Measurements from ENCODE around the gene ABHD12. TPM values are rescaled to one million over a fixed set of nuclear protein-coding genes. Genes with fewer than 3 reads are reported as not detected.

Gene ABHD12
- total RNA-seq, 2 experiments from 2014 or later, result 13.0 to 14.7 TPM

- intact Hi-C loops (cut with micrococcal nuclease), result no loop called here
- Mint-ChIP-seq H3K4me1 (ENCODE audit: low read depth) (no peaks in the 10 kb centered on the region), H3K27ac (no peak overlapping the region), H3K9me3 (no peaks in the 10 kb centered on the region), H3K36me3 (ENCODE audit: low read depth) (peaks cover 10% of the 10 kb centered on the region), H3K27me3 (ENCODE audit: low read depth) (no peaks in the 10 kb centered on the region), H3K4me3 (no peak overlapping the region)
- CTCF ChIA-PET, result no interaction called here
- DNase-seq, result no peak
Observed at GRCh38 chr20:25364180-25364788, 26.4 kb downstream of the ABHD12 start.

- H3K4me1 Mint-ChIP-seq (ENCODE audit: low read depth), result peaks cover 8% of the 10 kb centered on the region
- CTCF ChIA-PET, result no interaction called here
- H3K9me3 Mint-ChIP-seq, result no peaks in the 10 kb centered on the region
- no peaks in the 10 kb centered on the region for H3K27me3 Mint-ChIP-seq (ENCODE audit: low read depth)
- DNase-seq, result no peak
- intact Hi-C loops (cut with micrococcal nuclease), result no loop called here
- H3K4me3 Mint-ChIP-seq, result no peak overlapping the region
- H3K27ac Mint-ChIP-seq, result no peak overlapping the region
- peaks cover 3% of the 10 kb centered on the region for H3K36me3 Mint-ChIP-seq (ENCODE audit: low read depth)
Observed at GRCh38 chr20:25361287-25361683, 29.4 kb downstream of the ABHD12 start.

- Mint-ChIP-seq H3K4me1 (ENCODE audit: low read depth) (peaks cover 11% of the 10 kb centered on the region), H3K9me3 (no peaks in the 10 kb centered on the region), H3K27ac (no peak overlapping the region), H3K27me3 (ENCODE audit: low read depth) (no peaks in the 10 kb centered on the region), H3K36me3 (ENCODE audit: low read depth) (peaks cover 3% of the 10 kb centered on the region), H3K4me3 (no peak overlapping the region)
- intact Hi-C loops (cut with micrococcal nuclease), result no loop called here
- no peak for DNase-seq
- CTCF ChIA-PET, result no interaction called here
Observed at GRCh38 chr20:25360631-25361286, 29.9 kb downstream of the ABHD12 start.

GRCh38 chr20:25356271-25356933, 34.2 kb downstream of the ABHD12 start:
- peaks cover 25% of the 10 kb centered on the region for H3K4me1 Mint-ChIP-seq (ENCODE audit: low read depth)
- no peak for DNase-seq
- H3K27ac Mint-ChIP-seq, result no peak overlapping the region
- no peaks in the 10 kb centered on the region for H3K27me3 Mint-ChIP-seq (ENCODE audit: low read depth)
- no peaks in the 10 kb centered on the region for H3K9me3 Mint-ChIP-seq
- no peak overlapping the region for H3K4me3 Mint-ChIP-seq
- CTCF ChIA-PET, result interaction anchor here (1.1 kb wide), 1 partner anchor 15 kb away, joined by 3 read pairs; no protein-coding TSS in a partner anchor
- intact Hi-C loops (cut with micrococcal nuclease), result no loop called here
- H3K36me3 Mint-ChIP-seq (ENCODE audit: low read depth), result no peaks in the 10 kb centered on the region

- Mint-ChIP-seq H3K4me3 (no peak overlapping the region), H3K27me3 (ENCODE audit: low read depth) (no peaks in the 10 kb centered on the region), H3K36me3 (ENCODE audit: low read depth) (no peaks in the 10 kb centered on the region), H3K9me3 (no peaks in the 10 kb centered on the region), H3K4me1 (ENCODE audit: low read depth) (peaks cover 25% of the 10 kb centered on the region), H3K27ac (no peak overlapping the region)
- no peak for DNase-seq
- CTCF ChIA-PET, result interaction anchor here (1.1 kb wide), 1 partner anchor 15 kb away, joined by 3 read pairs; no protein-coding TSS in a partner anchor
- intact Hi-C loops (cut with micrococcal nuclease), result no loop called here
Observed at GRCh38 chr20:25355866-25356265, 34.8 kb downstream of the ABHD12 start.

- no peaks in the 10 kb centered on the region for H3K27me3 Mint-ChIP-seq (ENCODE audit: low read depth)
- no peaks in the 10 kb centered on the region for H3K9me3 Mint-ChIP-seq
- H3K36me3 Mint-ChIP-seq (ENCODE audit: low read depth), result no peaks in the 10 kb centered on the region
- CTCF ChIA-PET, result interaction anchor here (1.3 kb wide), 1 partner anchor 56 kb away, joined by 4 read pairs; no protein-coding TSS in a partner anchor
- no peak overlapping the region for H3K27ac Mint-ChIP-seq
- H3K4me1 Mint-ChIP-seq (ENCODE audit: low read depth), result peaks cover 25% of the 10 kb centered on the region
- DNase-seq, result no peak
- intact Hi-C loops (cut with micrococcal nuclease), result no loop called here
- no peak overlapping the region for H3K4me3 Mint-ChIP-seq
Observed at GRCh38 chr20:25355011-25355595, 35.5 kb downstream of the ABHD12 start.

- Mint-ChIP-seq H3K4me3 (no peak overlapping the region), H3K4me1 (ENCODE audit: low read depth) (peaks cover 25% of the 10 kb centered on the region), H3K27me3 (ENCODE audit: low read depth) (no peaks in the 10 kb centered on the region), H3K27ac (no peak overlapping the region), H3K9me3 (peaks cover 1% of the 10 kb centered on the region), H3K36me3 (ENCODE audit: low read depth) (peaks cover 2% of the 10 kb centered on the region)
- no peak for DNase-seq
- intact Hi-C loops (cut with micrococcal nuclease), result no loop called here
- CTCF ChIA-PET, result interaction anchor here (1.3 kb wide), 1 partner anchor 55 kb away, joined by 4 read pairs; no protein-coding TSS in a partner anchor
Observed at GRCh38 chr20:25353747-25354705, 36.6 kb downstream of the ABHD12 start.

- intact Hi-C loops (cut with micrococcal nuclease), result no loop called here
- H3K27me3 Mint-ChIP-seq (ENCODE audit: low read depth), result no peaks in the 10 kb centered on the region
- CTCF ChIA-PET, result interaction anchor here (0.7 kb wide), 1 partner anchor 42 kb away, joined by 5 read pairs; no protein-coding TSS in a partner anchor
- no peak overlapping the region for H3K27ac Mint-ChIP-seq
- peaks cover 23% of the 10 kb centered on the region for H3K4me1 Mint-ChIP-seq (ENCODE audit: low read depth)
- peaks cover 1% of the 10 kb centered on the region for H3K9me3 Mint-ChIP-seq
- H3K36me3 Mint-ChIP-seq (ENCODE audit: low read depth), result peaks cover 2% of the 10 kb centered on the region
- DNase-seq, result no peak
- no peak overlapping the region for H3K4me3 Mint-ChIP-seq
Observed at GRCh38 chr20:25353353-25353746, 37.3 kb downstream of the ABHD12 start.

GRCh38 chr20:25352746-25353145, 37.9 kb downstream of the ABHD12 start:
- Mint-ChIP-seq H3K27me3 (ENCODE audit: low read depth) (no peaks in the 10 kb centered on the region), H3K9me3 (peaks cover 1% of the 10 kb centered on the region), H3K27ac (no peak overlapping the region), H3K4me3 (no peak overlapping the region), H3K36me3 (ENCODE audit: low read depth) (peaks cover 2% of the 10 kb centered on the region), H3K4me1 (ENCODE audit: low read depth) (peaks cover 22% of the 10 kb centered on the region)
- CTCF ChIA-PET, result interaction anchor here (0.6 to 0.7 kb wide), 2 partner anchors 42 to 58 kb away, joined by 3 to 5 read pairs; no protein-coding TSS in a partner anchor
- intact Hi-C loops (cut with micrococcal nuclease), result no loop called here
- DNase-seq, result no peak

- CTCF ChIA-PET, result no interaction called here
- H3K9me3 Mint-ChIP-seq, result peaks cover 1% of the 10 kb centered on the region
- H3K36me3 Mint-ChIP-seq (ENCODE audit: low read depth), result peaks cover 2% of the 10 kb centered on the region
- no peaks in the 10 kb centered on the region for H3K27me3 Mint-ChIP-seq (ENCODE audit: low read depth)
- no peak overlapping the region for H3K27ac Mint-ChIP-seq
- DNase-seq, result no peak
- H3K4me3 Mint-ChIP-seq, result no peak overlapping the region
- intact Hi-C loops (cut with micrococcal nuclease), result no loop called here
- peaks cover 21% of the 10 kb centered on the region for H3K4me1 Mint-ChIP-seq (ENCODE audit: low read depth)
Observed at GRCh38 chr20:25351024-25351360, 39.6 kb downstream of the ABHD12 start.

- no peaks in the 10 kb centered on the region for H3K27me3 Mint-ChIP-seq (ENCODE audit: low read depth)
- peaks cover 8% of the 10 kb centered on the region for H3K36me3 Mint-ChIP-seq (ENCODE audit: low read depth)
- CTCF ChIA-PET, result interaction anchor here (0.6 kb wide), 1 partner anchor 94 kb away, joined by 9 read pairs; no protein-coding TSS in a partner anchor
- H3K9me3 Mint-ChIP-seq, result peaks cover 1% of the 10 kb centered on the region
- H3K4me1 Mint-ChIP-seq (ENCODE audit: low read depth), result peaks cover 32% of the 10 kb centered on the region
- no peak for DNase-seq
- no peak overlapping the region for H3K4me3 Mint-ChIP-seq
- H3K27ac Mint-ChIP-seq, result no peak overlapping the region
- intact Hi-C loops (cut with micrococcal nuclease), result no loop called here
Observed at GRCh38 chr20:25346349-25346748, 44.3 kb downstream of the ABHD12 start.
